Activated CD4-positive, alpha-beta T cell treated with anti-CD3 and anti-CD28 coated beads, Interleukin-2, amount 50 U/mL, for 4 hours (primary cell): ENCODE measurements around the gene FRG1.
"Not testable (repeated sequence)": the region's sequence is repeated elsewhere in the genome, so short reads cannot be mapped to it uniquely, and the experiment has no call there.

Experiments
- DNase-seq, 2 experiments: peaks; one replicate each; pipeline ENCODE4 v3.0.0-alpha.2; 2020

The FRG1 gene

GRCh38 chr4:189940178-189941004 is at the start of gene FRG1:
Gene FRG1, plus strand, starts transcription at chr4:189940872. Its CDS starts 138 bp downstream, at chr4:189941010.
- peak; percentile 94 to 95 for DNase-seq

- no peak for DNase-seq
Measured at GRCh38 chr4:189897667-189898066, 43.0 kb upstream of the FRG1 start.

GRCh38 chr4:189899481-189900015 is 41.1 kb upstream of the FRG1 start:
- DNase-seq: not testable (repeated sequence)

- DNase-seq: peak; percentile 6 to 17
Measured at GRCh38 chr4:189904420-189905027, 36.1 kb upstream of the FRG1 start.

GRCh38 chr4:189912170-189912569 is 28.5 kb upstream of the FRG1 start:
- DNase-seq: no peak

GRCh38 chr4:189917161-189917891 is 23.3 kb upstream of the FRG1 start:
- no peak for DNase-seq

GRCh38 chr4:189921058-189921457 is 19.6 kb upstream of the FRG1 start:
- DNase-seq: no peak

GRCh38 chr4:189926742-189927141 is 13.9 kb upstream of the FRG1 start:
- DNase-seq: not testable (repeated sequence)

- no peak for DNase-seq
Measured at GRCh38 chr4:189941005-189941450, 356 bp downstream of the FRG1 start.

GRCh38 chr4:189942412-189942811 is 1.7 kb downstream of the FRG1 start:
- DNase-seq: not testable (repeated sequence)

- not testable (repeated sequence) for DNase-seq
Measured at GRCh38 chr4:189944077-189944476, 3.4 kb downstream of the FRG1 start.

GRCh38 chr4:189946906-189947305 is 6.2 kb downstream of the FRG1 start:
- not testable (repeated sequence) for DNase-seq

- DNase-seq: not testable (repeated sequence)
Measured at GRCh38 chr4:189948486-189948885, 7.8 kb downstream of the FRG1 start.

- not testable (repeated sequence) for DNase-seq
Measured at GRCh38 chr4:189969291-189969690, 28.6 kb downstream of the FRG1 start.

- no peak for DNase-seq
Measured at GRCh38 chr4:189973646-189974045, 33.0 kb downstream of the FRG1 start.

- DNase-seq: no peak
Measured at GRCh38 chr4:189974056-189974455, 33.4 kb downstream of the FRG1 start.

- no peak for DNase-seq
Measured at GRCh38 chr4:189979196-189980047, 38.8 kb downstream of the FRG1 start.

GRCh38 chr4:189980292-189980691 is 39.6 kb downstream of the FRG1 start:
- DNase-seq: not testable (repeated sequence)

GRCh38 chr4:189981970-189982369 is 41.3 kb downstream of the FRG1 start:
- DNase-seq: no peak

- not testable (repeated sequence) for DNase-seq
Measured at GRCh38 chr4:189983916-189984526, 43.3 kb downstream of the FRG1 start.

GRCh38 chr4:189984661-189985060 is 44.0 kb downstream of the FRG1 start:
- not testable (repeated sequence) for DNase-seq
